Vagina (tissue), 2 donors: Measurements from ENCODE around the gene SLC48A1.

Experiments
- POLR2A ChIP-seq, 2 donors: fragments of 450-650 bp; IDR thresholded peaks; one replicate each; pipeline ENCODE4 v1.6.1; 2017; ENCODE audit warnings: antibody characterized with exemption in 2 of 2, mild to moderate bottlenecking in 2 of 2, moderate library complexity in 2 of 2
- POLR2AphosphoS5 ChIP-seq, 2 donors: sonication (generic); formaldehyde crosslinking; IDR thresholded peaks; one replicate each; pipeline ENCODE4 v1.9.0; 2017; ENCODE audit warnings: antibody characterized with exemption in 2 of 2, mild to moderate bottlenecking in 2 of 2, low read depth in 1 of 2; ENCODE audit not compliant: insufficient read depth in 1 of 2
- TF ChIP-seq, protein P1 (sequence below), 3 experiments: fragments of 450-650 bp in 2 of 3; fragments of 200-600 bp in 1 of 3; sonication (generic) in 1 of 3; IDR thresholded peaks; one replicate each; pipeline ENCODE4 v1.5.1; 2017 to 2019; ENCODE audit warnings: antibody characterized with exemption in 3 of 3, mild to moderate bottlenecking in 2 of 3, moderate library complexity in 2 of 3

DNA sequence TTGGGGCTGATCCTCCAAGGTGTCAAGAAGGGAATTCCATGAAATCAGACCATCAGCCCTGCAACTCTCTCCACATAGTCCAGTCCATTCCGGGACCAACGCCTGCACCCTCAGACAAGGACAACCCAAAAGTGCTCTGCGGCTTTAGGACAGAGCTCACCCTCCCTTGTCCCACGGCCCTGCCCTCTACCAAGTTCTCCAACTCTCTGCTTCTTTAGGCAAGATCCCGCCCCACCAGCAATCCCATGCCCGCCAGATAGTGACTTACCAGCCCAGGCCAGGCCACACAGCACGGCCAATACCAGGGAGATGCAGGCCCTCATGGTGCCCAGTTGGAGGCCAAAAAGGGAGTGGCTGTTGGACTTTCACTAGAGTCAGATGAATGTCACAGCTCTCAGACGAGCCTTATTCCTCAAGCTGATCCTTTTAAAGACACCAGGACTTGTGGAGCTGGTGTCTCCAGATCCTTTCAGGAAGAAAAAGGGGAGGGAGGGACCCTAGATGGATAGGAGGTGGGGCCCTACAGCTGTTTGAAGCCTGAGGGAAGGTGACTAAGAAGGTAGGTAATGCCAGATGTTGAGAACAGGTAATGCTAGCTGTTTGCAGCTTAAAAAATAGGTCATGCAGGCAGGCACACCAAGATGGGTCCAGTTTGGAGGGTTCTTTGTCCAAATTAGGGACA, 47.8 kb upstream of the SLC48A1 start, which contains the start of gene ENDOU:
- TF ChIP-seq, protein P1, sequence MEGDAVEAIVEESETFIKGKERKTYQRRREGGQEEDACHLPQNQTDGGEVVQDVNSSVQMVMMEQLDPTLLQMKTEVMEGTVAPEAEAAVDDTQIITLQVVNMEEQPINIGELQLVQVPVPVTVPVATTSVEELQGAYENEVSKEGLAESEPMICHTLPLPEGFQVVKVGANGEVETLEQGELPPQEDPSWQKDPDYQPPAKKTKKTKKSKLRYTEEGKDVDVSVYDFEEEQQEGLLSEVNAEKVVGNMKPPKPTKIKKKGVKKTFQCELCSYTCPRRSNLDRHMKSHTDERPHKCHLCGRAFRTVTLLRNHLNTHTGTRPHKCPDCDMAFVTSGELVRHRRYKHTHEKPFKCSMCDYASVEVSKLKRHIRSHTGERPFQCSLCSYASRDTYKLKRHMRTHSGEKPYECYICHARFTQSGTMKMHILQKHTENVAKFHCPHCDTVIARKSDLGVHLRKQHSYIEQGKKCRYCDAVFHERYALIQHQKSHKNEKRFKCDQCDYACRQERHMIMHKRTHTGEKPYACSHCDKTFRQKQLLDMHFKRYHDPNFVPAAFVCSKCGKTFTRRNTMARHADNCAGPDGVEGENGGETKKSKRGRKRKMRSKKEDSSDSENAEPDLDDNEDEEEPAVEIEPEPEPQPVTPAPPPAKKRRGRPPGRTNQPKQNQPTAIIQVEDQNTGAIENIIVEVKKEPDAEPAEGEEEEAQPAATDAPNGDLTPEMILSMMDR (IDR thresholded peaks at IDR 0.05) = no peak
- TF ChIP-seq POLR2AphosphoS5 (IDR thresholded peaks at IDR 0.05; ENCODE audit: insufficient read depth in 1 of 2, low read depth in 1 of 2) (no peak), POLR2A (IDR thresholded peaks at IDR 0.05) (no peak)
